ENCODE data around the gene MRM1.
"Not testable (repeated sequence)": the region's sequence is repeated elsewhere in the genome, so short reads cannot be mapped to it uniquely, and the experiment has no call there.

MRM1 gene

DNA sequence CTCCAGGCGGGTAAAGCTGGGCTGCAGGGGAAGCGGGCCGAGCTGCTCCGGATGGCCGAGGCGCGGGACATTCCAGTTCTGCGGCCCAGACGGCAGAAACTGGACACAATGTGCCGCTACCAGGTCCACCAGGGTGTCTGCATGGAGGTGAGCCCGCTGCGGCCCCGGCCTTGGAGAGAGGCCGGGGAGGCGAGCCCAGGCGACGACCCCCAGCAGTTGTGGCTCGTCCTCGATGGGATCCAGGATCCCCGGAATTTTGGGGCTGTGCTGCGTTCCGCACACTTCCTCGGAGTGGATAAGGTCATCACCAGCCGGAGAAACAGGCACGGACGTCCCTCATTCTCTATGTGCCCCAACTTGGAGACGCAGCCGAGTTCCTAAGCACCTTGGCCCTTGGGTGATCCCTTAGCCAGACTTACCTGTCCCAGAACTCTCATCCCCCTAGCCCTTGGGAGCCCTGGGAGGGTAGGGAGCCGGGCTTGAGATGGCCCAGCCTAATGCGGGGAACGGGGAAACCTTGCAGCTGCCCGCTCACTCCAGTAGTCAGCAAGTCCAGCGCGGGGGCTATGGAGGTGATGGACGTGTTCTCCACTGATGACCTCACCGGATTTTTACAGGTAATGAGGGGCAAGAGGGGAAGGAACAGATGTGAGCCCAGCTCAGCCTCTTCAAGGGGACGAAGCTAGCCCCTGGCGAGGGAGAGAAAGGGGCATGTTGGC lies 806 bp downstream of the MRM1 start:
- DNase-seq (ENCODE audit: low spot score), result peak; percentile 31

GRCh38 chr17:36602924-36603384 lies 1.6 kb downstream of the MRM1 start:
- peak; percentile 70 for DNase-seq (ENCODE audit: low spot score)

GRCh38 chr17:36605028-36605427 lies 3.6 kb downstream of the MRM1 start:
- DNase-seq (ENCODE audit: low spot score), result not testable (repeated sequence)

DNA sequence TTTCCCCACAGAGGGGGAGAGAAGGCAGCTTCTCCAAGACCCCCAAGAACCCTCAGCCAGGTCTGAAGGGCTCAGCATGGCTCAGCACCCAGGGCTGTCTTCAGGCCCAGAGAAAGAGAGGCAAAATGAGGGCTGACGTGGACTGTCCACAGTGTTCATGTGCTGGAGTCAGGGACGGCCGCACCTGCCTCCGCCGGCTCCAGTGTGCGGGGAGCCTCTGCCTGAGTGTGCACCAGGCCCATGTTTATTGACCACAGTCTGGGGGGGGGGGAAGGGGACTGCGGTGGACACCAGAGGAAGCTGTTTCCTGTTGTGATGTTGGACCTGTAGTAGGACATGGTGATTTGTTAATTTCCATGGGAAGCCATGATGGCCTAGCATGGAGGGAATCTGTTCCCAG lies 6.9 kb downstream of the MRM1 start:
- DNase-seq (ENCODE audit: low spot score), result no peak

- peak; percentile 89 for DNase-seq (ENCODE audit: low spot score)
Observed at GRCh38 chr17:36608794-36609497, 7.6 kb downstream of the MRM1 start.

DNA sequence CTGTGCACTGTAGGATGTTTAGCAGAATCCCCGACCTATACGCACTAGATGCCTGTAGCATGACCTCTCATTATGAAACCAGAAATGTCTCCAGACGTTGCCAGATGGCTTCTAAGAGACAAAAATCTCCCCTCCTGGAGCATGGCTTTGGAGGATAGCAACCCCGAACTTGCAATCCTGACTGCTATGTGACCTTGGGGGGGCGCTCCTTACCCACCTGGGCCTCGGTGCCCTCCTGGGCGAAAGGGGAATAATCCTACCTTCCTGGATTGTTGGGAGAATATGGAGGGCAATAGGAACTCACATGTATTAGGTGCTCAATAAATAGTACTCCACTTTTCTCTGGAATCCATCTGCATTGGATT lies 8.1 kb downstream of the MRM1 start:
- DNase-seq (ENCODE audit: low spot score), result no peak

GRCh38 chr17:36610474-36610873 lies 9.1 kb downstream of the MRM1 start:
- no peak for DNase-seq (ENCODE audit: low spot score)

GRCh38 chr17:36611345-36612072 lies 10.1 kb downstream of the MRM1 start:
- DNase-seq (ENCODE audit: low spot score), result no peak

- DNase-seq (ENCODE audit: low spot score), result no peak
Observed at GRCh38 chr17:36612323-36612722, 10.9 kb downstream of the MRM1 start.

DNA sequence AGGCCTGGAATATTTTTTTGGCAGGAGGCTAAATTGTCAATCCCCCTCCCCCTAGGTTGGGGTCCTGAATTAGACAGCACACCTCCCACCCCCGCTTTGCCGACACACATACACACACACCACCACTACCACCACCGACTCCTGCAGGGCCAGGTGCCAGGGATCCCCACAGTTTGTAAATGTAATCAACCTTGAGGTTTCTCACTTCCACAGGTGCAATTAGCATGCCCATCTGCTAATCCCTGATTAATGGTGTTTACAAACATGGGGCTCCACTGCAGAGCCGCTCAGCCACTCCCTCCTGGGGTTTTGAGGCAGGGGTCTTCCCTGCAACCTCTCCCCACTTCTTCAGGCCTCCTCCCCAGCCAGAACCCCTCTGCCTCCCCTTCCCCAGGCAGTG lies 11.8 kb downstream of the MRM1 start:
- no peak for DNase-seq (ENCODE audit: low spot score)

DNA sequence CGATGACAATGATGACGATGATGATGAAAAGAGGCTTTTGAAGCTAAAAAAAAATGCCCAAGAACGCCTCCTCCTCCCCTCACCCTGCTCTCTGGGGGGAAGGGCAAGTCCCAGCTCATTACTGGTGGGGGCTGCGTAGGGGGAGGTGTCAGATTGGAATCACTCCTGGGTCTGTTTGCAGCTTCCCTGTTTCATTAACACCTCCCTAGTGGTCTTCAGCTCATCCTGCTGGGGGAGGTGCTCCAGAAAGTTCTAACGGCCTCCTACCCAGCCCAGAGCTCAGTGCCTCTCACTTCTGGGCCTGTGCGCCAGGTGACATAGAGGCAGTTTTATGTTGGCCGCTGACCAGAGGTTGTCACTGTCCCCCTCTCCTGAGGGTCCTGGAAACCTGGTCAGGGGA lies 12.7 kb downstream of the MRM1 start:
- no peak for DNase-seq (ENCODE audit: low spot score)

GRCh38 chr17:36614933-36615332 lies 13.6 kb downstream of the MRM1 start:
- DNase-seq (ENCODE audit: low spot score), result no peak

GRCh38 chr17:36616061-36617029 lies 15.0 kb downstream of the MRM1 start:
- DNase-seq (ENCODE audit: low spot score), result no peak

GRCh38 chr17:36617773-36618172 lies 16.4 kb downstream of the MRM1 start:
- no peak for DNase-seq (ENCODE audit: low spot score)

- DNase-seq (ENCODE audit: low spot score), result no peak
Observed at GRCh38 chr17:36623281-36623680, 21.9 kb downstream of the MRM1 start.

DNA sequence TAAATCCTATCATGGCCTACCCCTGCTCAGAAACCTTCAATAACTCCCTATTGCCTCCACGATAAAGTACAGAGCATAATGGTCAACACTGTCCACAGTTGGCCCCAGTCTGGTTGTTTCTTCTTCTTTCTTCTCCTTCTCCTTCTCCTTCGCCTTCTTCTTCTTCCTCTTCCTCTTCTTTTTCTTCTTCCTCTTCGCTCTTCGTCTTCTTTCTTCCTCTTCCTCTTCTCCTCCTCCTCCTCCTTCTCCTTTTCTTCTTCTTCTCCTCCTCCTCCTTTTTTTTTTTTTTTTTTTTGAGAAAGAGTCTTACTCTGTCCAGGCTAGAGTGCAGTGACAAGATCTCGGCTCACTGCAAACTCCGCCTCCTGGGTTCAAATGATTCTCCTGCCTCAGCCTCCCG lies 23.8 kb downstream of the MRM1 start:
- DNase-seq (ENCODE audit: low spot score), result no peak

DNA sequence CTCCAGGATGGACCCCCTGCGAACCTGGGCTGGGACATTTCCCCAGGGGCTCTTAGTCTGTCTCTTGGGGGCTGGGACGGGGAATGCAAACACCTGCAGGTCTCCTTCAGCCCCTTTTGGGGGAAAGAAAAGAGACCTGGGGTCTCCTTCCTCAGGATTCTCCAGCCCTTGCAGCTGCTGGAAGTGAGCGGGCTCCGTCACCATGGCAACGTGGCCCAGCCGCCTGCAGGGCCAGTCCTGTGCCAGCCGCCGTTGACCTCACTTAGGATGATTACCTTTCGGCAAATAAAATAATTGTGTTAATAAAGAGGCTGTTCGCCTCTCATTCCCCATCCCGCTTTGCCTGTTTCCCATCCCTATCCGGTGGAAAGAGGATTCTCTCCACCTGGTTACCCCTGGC lies 25.7 kb downstream of the MRM1 start:
- no peak for DNase-seq (ENCODE audit: low spot score)

GRCh38 chr17:36628576-36628975 lies 27.2 kb downstream of the MRM1 start:
- no peak for DNase-seq (ENCODE audit: low spot score)

- peak; percentile 81 for DNase-seq (ENCODE audit: low spot score)
Observed at GRCh38 chr17:36629252-36629847, 28.0 kb downstream of the MRM1 start.

DNA sequence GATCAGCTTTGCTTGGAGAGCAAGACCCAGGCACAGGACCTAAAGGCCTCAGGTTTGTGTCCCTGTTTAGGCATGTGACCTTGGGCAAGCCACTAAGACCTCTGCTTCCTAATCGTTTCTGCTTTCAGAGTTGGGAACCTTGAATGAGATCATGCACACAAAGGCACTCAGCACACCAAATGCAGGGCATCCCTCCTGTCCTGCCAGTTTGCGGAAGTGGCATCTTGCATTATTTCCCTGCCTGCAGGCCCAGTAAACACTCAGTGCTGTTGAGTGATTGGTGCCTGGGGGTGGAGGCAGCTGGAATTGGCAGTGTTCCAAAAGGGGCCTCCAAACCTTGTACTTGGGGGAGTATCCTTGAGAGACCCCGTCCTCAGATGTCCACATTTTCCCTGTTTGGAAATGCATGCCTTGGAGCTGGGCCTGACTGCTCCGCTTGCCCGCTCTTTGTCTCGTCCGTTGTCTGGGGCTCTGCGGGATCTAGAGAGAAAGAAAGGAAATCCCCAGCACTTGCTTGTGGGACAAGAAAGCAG lies 28.7 kb downstream of the MRM1 start:
- DNase-seq (ENCODE audit: low spot score), result no peak

- DNase-seq (ENCODE audit: low spot score), result no peak
Observed at GRCh38 chr17:36631022-36631421, 29.6 kb downstream of the MRM1 start.

Data from cerebellar cortex (tissue), 1 donor.